Heart left ventricle (tissue), 13 donors: ENCODE measurements around the gene CEP350.

Source experiments
- POLR2A ChIP-seq, 2 donors: fragments of 450-650 bp; IDR thresholded peaks; one replicate each; pipeline ENCODE4 v1.6.1; 2017; ENCODE audit warnings: antibody characterized with exemption in 2 of 2, mild to moderate bottlenecking in 2 of 2, moderate library complexity in 2 of 2
- TF ChIP-seq, protein P1 (sequence below), 12 donors: fragments of 200-600 bp; sonication (generic) in 4 of 12; IDR thresholded peaks; one replicate each; pipeline versions ENCODE4 v1.5.0 to v1.8.0; 2018 to 2022; ENCODE audit warnings: antibody characterized with exemption in 12 of 12, mild to moderate bottlenecking in 5 of 12
- donor health status: ischemic (EF 13 %, LVEDD 7.1; RV severe dilation, severe dysfunction).
- donor health status: DM: no; HTN: yes; CAD: no.
- donor health status: DM: no; HTN: no; CAD: no.
- donor health status: ischemic (EF 25% LVEDD 6.9; RV normal size, moderate dysfunction).
- donor health status: ischemic (EF 25% LVEDD 5.7; RV mildly dilated, moderate dysfunction).
- donor health status: ischemic (EF 35%, LVEDD 5.7; RV mildly dilated, moderate dysfunction).
- donor health status: nonischemic (EF 11% LVEDD 7.7; RV severe dilation, severe dysfunction).
- donor health status: DM: yes; HTN: yes; CAD: no.
- donor health status: PGD.
- donor health status: ischemic (EF 29% LVEDD 5.4; RV normal size, mild dysfunction).
- donor health status: nonischemic (EF 23%, LVEDD 6.1; RV moderate dilation, normal function).

DNA sequence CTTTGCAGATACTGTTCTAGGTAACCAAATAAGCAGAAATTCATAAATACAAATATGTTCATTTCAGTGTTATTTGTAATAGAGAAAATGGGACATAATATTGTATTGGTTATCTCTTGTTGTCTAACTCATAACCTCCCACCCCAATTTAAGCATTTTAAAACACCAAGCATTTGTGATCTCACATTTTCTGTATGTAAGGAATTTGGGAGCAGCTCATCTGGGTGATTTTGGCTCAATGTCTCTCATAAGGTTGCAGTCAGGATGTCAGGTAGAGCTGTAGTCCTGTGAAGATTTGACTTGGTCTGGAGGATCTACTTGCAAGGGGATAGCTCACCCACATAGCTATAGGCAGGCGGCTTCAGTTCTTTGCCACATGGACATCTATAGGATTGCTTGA, 29.5 kb downstream of the CEP350 start:
- TF ChIP-seq, protein P1, sequence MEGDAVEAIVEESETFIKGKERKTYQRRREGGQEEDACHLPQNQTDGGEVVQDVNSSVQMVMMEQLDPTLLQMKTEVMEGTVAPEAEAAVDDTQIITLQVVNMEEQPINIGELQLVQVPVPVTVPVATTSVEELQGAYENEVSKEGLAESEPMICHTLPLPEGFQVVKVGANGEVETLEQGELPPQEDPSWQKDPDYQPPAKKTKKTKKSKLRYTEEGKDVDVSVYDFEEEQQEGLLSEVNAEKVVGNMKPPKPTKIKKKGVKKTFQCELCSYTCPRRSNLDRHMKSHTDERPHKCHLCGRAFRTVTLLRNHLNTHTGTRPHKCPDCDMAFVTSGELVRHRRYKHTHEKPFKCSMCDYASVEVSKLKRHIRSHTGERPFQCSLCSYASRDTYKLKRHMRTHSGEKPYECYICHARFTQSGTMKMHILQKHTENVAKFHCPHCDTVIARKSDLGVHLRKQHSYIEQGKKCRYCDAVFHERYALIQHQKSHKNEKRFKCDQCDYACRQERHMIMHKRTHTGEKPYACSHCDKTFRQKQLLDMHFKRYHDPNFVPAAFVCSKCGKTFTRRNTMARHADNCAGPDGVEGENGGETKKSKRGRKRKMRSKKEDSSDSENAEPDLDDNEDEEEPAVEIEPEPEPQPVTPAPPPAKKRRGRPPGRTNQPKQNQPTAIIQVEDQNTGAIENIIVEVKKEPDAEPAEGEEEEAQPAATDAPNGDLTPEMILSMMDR (IDR thresholded peaks at IDR 0.05) = no peak
- no peak for TF ChIP-seq POLR2A (IDR thresholded peaks at IDR 0.05)
